T-helper 2 cell (primary cell): Measurements from ENCODE around the gene NRL.
"Not testable (repeated sequence)": the region's sequence is repeated elsewhere in the genome, so short reads cannot be mapped to it uniquely, and the experiment has no call there.

ENCODE experiments used
- DNase-seq, 5 experiments: peaks; one replicate each; pipeline versions ENCODE4 v3.0.0 to v3.0.0-alpha.2; 2012 to 2022

Gene NRL

DNA sequence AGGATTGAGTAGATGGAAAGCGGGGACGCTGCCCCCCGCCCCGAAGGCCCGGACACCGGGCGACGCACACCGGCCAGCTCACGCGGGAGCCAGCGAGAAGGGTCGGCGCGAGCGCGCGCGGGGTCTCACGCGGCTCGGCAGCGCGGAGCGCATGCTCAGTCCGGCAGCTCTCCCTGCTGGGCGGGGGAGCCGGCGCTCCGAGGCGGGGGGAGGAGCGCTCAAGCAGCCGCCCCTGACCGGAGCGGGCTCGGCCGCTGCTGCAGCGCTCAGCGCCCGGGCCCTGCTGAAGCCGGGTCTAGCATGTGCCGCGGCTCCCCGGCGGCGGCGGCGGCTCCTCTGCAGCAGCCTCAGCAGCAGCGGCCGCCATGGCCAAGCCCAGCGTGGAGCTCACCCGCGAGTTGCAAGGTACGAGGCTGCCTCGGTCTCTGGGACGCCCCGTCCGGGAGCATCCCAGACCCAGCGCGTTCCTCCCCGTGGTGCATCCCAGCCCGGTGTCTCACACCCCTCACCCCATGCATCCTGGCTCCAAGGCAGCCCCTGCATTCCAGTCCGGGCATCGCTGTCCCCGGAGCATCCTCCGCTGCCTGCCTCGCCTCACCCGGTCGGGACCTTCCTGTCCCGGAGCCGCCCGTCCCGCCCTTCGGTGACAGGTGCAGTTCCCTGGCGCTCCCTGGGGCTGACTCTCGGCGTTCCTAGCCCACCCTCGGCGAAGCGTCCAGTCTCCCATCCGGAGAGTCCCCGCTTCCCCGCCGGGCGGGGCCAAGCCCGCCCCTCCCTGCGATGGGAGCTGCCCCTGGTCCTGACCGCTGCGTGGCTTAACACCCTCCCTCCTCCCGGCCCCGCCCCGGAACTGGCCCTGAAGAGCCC is 62.7 kb downstream of the NRL start, which contains the start of gene CARMIL3:
Gene CARMIL3 (plus strand): TSS at position 221 of the 867 bp plus-strand sequence. CDS start 145 bp downstream, at position 366.
- DNase-seq = peak; percentile 34 to 60 (median 38)

DNA sequence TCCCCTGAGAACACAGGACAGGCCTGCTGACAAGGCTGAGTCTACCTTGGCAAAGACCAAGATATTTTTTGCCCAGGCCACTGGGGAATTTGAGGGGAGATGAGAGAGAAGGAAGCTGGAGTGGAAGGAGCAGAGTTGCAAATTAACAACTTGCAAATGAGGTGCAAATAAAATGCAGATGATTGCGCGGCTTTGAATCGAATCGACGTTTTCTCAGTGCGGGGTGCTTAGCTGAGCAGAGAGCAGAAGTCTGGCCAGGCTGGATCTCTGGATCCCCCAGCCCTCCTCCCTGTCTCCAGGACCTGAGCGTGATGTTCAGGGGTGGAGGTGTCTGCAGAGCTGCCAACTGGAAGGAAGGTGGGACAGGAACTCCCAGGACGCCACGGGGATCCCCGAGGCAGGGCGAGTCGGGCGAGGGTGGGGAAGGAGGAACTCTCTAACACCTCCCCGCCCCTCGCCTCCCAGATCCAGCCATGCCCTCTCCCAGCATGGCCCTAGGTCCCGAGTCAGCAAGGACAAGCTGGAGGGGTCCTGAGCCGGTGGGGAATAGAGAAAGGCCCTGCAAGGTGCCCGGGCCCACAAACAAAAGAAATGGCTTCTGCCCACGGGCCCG is 63.5 kb downstream of the NRL start:
- DNase-seq = no peak

- not testable (repeated sequence) for DNase-seq
Observed at GRCh38 chr14:24050753-24051152, 64.0 kb downstream of the NRL start.

- DNase-seq = not testable (repeated sequence)
Observed at GRCh38 chr14:24049002-24049401, 65.7 kb downstream of the NRL start.

GRCh38 chr14:24042746-24043145 is 72.0 kb downstream of the NRL start:
- no peak for DNase-seq

- DNase-seq = no peak
Observed at GRCh38 chr14:24040692-24041091, 74.1 kb downstream of the NRL start.

DNA sequence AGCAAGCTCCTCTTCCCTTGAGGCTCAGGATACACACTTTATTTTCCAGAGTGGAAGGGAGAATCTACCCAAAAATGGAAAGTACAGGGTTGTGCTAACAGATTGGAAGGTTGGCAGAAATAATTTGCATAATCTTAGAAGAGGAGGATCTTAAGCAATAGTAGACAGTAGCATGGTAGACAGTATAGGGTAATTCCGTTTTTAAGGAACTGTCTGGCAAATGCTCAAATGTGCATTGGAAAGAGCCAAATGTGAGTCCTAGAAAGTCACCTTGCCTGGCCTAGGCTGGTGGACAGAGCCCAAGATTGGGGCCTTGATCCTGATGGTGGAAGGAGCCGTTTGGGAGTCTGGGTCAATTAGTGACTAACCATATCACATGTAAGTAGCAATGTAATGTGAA is 76.1 kb downstream of the NRL start:
- no peak for DNase-seq

DNA sequence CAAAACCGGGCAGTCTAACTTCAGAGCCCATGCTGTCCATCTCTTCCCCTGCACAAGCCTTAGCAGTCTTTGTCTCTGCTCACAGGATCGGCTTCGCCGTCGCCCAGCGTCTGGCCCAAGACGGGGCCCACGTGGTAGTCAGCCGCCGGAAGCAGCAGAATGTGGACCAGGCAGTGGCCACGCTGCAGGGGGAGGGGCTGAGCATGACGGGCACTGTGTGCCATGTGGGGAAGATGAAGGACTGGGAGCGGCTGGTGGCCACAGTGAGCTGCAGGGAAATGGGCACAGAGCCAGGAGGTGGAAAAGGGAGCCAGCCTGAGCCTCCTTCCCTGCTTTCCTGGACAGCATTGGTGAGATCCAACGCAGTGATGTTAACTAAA is 77.1 kb downstream of the NRL start:
- no peak for DNase-seq

DNA sequence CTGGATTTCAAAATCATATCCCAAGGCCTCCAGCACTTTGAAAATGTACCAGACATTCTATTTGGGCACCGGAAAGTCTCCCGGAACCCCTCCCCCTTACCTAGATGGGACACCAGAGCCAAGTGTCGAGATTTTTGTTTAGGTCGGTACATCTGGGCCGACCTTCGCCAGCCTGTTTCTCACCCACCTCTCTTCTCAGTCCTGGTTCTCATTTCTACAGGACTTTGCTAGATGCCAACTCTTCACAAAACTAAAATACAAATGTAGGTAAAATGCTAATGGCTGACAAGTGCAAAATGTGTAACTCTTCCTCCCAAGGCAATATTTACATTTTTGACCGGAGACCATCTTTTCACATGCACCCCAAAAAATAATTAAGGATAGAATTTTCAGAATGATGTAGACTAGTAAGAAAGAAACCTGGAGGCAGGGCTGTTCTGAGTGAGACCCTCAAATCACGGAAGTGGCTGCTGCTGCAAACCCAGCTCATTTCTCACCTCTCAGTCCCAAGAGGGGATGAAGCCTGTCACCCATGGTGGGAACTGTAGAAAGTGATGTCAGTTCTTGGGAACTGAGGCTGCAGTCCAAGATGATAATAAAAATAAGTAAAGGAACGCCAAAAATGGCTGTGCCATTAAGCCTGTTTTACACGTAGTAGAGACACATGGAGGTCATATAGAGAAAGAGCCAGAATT is 77.6 kb downstream of the NRL start:
- DNase-seq = not testable (repeated sequence)

GRCh38 chr14:24036169-24036962 is 78.4 kb downstream of the NRL start:
- peak in 4 of 5 experiments; percentile 30 to 71 (median 56) for DNase-seq

DNA sequence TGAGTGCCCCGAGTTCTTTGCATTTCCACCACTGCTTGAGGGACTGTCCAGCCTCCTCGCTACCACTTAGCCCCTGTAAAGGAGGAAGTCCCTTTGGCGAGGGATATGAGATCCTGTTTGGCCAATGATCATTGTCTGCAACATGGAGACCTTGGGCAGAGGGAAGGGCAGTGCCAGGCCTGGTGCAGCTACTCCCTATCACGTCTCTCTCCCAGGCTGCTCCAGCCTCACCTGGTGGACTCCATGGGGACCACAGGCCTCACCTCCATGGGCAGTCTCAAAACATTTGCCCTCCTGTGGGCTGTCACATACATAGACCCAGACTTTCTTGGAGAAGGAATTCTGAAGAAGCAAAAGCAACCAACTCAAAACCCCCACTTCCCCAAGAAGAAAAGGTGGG is 79.0 kb downstream of the NRL start:
- not testable (repeated sequence) for DNase-seq

- no peak for DNase-seq
Observed at GRCh38 chr14:24032727-24033418, 81.9 kb downstream of the NRL start.

DNA sequence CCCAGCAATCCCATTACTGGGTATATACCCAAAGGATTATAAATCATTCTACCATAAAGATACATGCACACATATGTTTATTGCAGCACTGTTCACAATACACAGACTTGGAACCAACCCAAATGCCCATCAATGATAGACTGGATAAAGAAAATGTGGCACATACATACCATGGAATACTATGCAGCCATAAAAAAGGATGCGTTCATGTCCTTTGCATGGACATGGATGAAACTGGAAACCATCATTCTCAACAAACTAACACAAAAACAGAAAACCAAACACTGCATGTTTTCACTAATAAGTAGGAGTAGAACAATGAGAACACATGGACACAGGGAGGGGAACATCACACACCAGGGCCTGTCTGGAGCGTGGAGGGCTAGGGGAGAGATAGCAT is 83.4 kb downstream of the NRL start:
- DNase-seq = not testable (repeated sequence)

DNA sequence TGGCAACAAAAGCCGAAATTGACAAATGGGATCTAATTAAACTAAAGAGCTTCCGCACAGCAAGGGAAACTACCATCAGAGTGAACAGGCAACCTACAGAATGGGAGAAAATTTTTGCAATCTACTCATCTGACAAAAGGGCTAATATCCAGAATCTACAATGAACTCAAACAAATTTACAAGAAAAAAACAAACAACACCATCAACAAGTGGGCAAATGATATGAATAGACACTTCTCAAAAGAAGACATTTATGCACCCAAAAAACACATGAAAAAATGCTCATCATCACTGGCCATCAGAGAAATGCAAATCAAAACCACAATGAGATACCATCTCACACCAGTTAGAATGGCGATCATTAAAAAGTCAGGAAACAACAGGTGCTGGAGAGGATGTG is 85.1 kb downstream of the NRL start:
- not testable (repeated sequence) for DNase-seq
